Inflammatory macrophage treated with lipopolysaccharide for 1 hour (primary cell): ENCODE results near the gene TENT5C.

Experiments
- DNase-seq, 2 donors: peaks; one replicate each; pipeline ENCODE4 v3.0.0-alpha.2; 2020 to 2022

The TENT5C gene

DNA sequence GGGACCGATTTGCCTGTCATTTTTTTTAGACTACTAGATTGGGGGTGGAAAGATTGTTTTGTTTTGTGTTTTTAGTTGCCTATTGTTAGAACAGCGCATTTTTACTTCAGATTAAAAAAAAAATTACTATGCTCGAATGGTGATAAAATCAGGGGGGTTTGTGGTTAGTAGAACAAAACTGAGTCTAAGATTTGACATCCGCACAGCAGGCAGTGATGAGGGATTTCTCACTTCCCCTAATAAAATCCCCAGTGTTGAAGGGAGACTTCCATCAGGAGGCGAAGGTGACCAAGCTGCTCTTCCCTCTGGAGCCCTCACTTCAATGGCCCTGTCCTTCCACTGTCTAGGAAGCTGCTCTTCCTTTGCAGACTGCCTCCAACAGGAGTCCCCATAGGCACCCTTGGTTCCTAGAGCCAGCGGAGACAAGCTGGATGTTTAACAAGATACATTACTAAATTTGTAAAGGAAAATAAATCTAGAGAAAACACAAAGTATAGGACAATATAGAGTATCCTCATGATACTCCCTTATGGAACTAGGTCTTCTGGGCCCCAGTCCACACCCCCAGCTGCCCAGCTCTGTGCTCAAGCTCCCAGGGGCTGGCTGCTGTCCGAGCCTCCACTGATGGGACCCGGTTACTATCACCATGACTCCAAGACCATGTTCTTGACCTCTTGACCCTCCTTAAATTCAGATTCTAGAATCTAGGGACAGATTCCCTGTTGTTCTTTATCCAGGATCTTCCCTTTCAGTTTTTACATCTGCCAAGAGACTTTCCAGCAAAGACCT is 31.0 kb downstream of the TENT5C start:
- DNase-seq: peak in 1 of 2 donors; percentile 10

DNA sequence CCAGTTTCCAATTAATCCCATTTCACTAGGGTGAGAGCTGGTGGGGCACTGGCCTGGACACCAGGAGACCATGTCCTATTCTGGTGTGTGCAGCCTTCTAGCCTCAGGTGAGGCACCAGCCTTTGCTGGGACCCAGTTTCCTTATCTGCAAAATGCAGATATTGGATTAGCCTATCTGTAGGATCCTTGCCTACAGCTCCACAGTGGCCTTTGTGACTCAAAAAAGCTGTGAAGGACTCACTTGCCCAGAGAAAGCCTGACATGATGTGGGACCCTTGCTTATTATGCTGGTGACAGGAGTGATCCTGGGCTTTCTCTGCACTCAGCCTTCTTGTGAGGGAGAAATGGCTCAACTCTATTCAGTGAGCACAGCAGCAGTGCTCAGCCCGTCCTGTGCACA is 32.3 kb downstream of the TENT5C start:
- DNase-seq: no peak

DNA sequence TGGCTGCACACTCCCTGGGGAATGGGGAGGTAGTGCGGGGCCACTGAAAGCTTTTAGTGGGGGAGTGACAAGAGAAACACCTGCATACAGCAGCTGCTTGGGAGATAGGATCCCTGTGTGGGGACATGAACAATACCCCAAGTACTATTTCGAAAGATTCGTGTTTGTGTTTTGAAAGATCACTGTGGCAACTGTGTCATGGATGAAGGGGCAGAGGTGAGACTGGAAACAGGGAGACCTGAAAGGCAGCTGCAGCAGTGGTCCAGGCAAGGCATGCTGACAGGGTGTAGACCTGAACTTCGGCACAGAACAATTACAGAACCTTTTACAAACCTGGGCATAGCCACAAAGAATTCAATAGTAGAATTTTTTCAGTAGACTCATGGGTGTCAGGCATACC is 32.9 kb downstream of the TENT5C start:
- no peak for DNase-seq

DNA sequence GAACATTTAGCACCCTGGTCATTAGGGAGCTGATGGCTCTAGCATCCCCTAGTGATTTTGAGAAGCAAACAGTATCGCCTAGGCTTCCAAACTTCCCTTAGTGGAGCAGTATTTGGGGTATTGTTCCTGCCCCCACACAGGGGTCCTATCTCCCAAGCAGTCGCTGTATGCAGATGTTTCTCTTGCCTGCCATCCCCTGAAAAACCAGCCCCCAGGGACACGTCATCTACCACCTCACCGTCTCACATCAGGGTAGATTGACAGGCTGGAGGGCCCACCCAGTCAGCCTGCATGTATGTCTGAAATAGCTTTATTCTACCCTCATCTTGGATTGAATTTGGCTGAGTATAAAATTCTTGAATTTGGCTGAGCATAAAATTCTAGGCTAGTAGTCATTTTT is 33.9 kb downstream of the TENT5C start:
- no peak for DNase-seq

DNA sequence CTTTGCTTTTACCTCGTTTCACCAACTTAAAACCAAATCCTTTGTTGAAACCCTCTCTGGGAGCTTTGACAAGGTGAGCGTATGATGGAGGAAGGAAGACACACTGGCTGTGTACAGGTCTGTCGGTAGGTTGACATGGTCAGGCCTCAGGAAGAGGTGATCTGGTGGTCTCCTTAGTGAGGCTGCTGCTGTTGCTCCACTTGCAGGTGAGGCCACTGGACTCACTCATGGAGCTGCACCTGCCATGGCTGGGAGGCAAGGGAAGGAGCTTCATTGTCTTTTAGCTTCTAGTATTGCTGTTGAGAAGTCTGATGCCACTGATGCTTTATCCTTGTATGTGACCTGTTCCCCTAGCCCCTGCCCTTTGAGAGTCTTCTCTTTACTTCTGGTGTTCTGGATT is 35.7 kb downstream of the TENT5C start:
- DNase-seq: no peak

DNA sequence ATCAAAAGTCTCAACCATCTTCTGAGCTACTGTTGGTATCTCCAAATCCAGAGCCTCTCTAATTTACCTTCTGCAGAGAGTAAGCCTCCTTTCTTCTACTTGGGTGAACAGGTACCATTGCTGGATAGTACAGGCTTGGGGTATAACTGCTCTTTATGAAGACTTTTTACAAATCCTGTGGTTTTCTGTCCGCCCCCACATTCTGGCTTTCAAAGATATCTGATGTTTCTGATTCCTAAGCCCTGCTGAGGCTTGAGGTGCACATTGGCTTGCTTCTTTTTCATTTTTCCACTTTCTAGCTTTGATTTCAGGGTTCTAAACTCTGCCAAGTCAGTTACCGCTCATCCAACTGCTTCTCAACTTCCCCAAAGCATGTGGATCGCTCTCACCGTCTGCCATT is 37.1 kb downstream of the TENT5C start:
- no peak for DNase-seq

DNA sequence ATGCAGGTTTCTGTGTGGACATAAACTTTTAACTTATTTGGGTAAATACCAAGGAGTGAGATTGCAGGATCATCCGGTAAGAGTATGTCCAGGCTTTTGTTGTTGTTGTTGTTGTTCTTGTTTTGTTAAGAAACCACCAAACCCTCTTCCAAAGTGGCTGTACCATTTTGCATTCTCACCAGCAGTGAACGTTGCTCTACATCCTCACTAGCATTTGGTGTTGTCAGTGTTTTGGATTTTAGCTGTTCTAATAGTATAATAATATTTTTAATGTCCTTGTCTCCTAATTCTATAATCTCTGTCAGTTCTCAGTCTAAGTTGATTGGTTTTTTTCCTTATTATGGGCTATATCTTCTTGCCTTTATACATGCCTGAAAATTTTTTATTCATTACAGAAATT is 37.8 kb downstream of the TENT5C start:
- DNase-seq: no peak

DNA sequence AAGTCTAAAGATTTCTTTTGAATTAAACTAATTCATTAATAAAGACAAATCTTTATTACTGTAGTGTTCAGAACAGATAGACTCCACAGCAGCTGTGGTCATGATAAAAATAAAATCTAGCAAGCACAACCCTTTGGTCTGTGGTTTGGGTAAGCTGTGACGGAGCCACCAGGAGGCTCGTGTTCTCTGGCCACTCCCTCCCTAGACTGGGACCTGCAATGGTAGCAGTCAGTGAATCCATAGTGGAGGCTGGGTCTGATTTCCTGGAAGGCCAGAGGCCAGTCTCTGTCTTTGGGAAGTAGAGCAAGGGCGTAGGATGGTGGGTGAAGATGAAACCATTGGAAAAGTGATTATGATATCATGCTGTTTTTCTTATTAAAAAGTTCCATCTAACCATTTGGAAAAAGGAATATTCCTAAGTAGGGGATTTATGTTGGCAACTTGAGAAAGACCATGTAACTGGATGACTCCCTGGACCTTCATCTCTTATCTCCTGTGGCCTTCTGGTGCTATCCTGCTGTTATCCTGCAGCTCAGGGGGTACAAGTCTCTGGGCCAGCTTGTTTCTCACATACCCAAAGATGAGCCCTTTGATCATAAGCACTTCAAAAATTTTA is 39.0 kb downstream of the TENT5C start:
- no peak for DNase-seq

DNA sequence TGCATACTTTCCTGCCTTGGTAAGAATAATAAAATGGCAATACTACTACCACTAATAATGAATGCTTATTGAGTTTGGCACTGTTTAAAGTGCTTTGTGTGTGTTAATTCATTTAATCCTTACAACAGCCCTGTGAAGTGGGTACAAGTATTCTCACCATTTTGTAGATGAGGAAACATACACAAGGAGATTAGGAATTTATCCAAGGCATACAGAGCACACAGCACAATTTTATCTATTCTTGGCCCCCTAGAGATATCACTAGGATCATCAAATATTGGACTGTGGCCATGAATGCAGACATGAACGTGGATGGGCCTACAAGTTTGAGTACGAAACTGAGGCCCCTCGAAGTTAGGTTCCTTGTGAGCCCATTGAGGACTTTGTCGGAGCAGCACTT is 39.5 kb downstream of the TENT5C start:
- DNase-seq: no peak

DNA sequence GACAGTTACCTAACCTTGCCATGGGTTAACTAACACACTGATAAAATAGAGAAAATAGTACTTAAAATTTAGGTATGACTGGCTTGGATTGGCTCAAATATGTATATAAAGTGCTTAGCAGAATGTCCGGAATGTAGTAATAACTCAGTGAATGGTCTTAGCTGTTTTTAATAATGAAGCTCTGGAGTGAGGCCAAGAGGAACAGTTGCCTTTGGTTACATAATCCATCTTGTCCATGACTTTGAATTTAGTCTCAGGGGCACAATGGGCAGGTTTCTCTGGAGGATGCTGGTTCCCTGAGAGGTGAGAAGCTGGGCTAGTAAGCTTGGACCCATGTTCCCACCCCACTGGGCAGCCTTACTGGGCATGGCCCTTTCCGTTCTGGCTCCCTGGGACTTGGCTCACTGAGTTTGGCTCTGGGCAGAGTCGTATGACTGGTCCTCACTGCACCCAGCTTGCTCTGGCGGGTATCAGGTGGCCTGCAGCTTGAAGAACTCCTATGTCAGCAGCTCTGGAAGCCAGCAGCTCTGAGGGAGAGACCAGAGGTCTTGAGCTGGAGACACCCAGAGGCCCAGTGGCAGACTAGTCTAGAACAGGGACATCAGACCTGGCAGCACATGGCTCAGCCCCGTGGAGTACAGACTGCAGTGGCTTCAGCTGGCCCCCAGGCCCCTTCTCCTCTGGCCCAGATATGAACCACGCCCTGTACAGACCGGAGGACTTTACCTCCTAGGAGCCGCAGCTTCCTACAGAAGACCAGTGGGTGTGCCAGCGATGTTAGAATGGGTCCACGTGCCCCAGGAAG is 40.4 kb downstream of the TENT5C start:
- peak; percentile 5 to 12 for DNase-seq

DNA sequence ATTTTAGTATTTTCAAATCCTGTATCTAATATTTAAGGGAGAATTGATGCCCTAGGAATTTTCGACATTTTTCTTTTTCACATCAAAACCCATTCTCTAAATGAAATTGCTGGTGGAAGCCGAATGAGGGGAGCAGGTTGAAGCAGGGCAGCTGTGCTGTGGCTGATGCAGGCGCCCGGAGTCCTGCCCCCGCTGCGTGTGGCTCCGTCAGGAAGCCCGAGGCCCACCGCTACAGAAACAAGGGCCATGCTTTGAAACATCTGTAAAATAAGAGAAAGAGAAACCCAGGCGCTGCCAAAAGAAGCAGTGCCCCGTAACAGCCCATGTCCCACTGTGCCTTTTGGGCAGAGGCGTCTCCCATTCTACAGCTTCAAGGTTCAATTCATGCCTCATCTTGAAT is 41.1 kb downstream of the TENT5C start:
- no peak for DNase-seq

DNA sequence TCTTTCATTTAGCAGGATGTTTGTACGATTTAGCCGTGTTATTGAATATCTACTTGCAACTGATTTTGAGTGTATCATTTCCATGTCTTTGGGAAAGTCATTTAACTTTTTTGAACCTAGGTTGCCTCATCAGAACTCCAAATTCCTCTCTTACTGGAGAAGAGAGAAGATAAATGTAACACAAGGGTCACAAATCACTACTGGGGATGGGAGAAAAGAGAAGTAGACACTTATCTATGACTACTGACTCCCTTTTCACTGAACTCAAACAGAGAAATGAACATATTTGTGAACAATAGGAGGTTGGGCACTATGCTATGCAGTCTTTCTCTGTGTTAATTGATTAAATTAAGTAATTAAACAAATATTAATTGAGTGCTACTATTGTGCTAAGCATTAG is 42.2 kb downstream of the TENT5C start:
- no peak for DNase-seq

DNA sequence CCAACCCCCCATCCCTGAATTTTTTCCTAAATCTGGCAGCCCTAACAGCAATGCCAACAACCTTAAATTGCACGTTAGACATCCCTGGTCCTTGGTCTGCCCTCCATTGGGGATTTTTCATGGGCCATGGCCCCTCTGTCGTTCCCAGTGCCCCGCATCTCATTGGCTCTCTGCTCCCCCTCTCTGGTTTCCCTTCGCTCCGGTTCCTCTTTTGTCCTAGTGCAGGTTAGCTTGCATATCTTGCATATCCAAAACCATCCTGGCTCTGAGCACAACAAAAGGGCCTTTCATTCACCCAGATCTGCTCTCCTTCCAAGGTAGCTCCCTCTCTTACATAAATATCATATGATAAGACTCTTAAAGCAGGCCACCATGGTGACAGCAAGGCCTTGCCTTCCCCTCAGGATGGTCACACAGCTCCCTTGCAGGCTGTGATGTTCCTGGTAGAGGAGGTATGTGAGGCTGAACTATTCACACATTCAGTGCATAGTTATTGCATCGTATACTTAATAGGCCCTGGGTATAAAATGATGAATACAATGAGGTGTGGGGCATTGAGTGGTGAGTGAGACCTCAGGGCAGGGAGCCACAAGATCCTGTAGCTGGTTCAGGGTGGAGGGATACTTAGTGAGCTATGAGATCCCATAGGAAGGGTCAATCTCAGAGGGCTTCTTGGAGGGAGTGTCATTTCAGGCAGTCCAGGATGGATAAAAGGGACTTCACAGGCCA is 45.2 kb downstream of the TENT5C start:
- no peak for DNase-seq

DNA sequence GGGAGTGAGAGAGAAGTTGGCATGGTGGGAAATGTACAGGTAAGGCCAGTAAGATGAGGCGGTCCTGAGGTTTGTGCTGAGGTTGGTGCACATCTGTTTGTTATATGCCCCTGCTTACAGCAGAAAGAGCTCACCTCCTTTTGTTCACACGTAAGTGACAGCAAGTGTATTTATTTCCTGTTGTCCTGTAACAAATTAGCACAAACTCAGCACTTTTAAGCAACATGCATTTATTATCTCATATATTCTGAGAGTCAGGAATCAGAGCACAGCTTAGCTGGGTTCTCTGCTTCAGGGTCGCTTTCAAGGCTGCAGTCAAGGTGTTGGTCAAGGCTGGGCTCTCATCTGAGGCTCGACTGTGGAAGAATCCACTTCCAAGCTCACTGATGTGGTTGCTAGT is 45.8 kb downstream of the TENT5C start:
- no peak for DNase-seq

DNA sequence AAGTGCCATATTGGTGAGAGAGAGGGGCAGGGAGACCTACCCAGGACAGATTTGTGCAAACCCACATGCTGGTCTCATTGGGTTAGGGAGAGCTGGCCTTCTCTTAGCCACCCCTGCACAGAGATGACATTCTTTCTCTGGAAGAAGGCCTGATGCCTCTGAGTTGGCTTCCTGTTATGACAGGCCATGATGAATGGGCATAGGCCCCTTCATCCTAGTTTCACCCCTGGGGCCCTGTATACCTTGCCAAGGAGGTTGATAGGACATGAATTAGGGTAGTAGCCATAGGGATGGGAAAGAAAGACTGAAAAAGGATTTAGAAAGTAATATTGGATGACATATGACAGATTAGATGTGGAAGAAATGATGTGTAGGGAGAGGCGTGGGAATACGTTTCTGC is 46.6 kb downstream of the TENT5C start:
- no peak for DNase-seq

DNA sequence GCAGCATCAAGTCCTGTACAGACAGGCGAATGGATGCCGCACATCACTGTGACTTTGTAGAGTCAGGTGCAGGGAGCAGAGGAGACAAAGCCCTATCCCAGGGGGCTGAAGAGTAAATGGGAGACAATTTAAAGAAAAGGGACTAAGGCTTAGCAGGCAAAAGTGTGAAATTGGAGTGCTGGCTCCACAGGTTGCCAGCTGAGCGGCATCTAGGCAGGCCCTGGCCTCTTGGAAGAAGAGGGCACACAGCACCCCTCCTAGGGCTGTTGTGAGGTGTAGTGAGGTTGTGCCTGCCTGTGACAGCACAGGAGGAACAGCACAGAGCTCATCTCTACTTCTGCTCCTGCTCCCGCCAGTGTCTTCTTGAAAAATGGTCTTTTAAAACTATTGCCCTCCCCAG is 47.3 kb downstream of the TENT5C start:
- DNase-seq: no peak

DNA sequence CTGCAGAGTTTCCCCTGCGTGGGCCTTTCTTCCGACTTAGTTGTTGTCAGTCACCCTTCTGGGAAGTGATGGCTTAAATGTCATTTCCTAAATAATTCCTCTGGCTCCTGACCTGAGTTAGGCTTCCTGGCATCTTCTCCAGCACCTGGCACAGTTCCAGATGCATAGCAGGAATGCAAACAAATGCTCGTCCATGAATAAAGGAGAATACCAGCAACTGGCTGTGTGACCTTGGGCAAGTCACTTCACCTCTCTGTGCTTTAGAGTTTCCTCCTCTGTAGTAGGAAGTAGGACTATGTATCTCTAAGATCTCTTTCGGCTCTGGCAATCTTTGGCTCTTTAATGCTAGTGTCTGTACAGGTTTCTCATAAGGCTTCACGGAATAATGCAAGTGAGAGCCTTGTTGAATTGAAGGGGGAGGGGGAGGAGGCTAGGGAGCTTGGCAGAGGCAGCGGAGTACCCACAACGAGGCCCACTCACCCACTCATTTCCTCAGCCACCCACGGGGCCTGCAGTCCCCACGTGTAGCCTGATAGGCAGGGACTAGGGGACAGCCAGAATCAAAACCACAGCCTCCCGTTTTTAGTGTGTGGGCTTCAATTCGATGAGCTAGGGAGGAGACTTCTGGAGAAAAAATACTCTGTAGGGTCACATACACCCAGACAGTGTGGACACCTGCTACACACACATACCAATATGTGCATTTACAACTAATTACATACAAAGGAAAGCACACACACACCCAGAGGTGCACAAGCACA is 48.1 kb downstream of the TENT5C start:
- no peak for DNase-seq

DNA sequence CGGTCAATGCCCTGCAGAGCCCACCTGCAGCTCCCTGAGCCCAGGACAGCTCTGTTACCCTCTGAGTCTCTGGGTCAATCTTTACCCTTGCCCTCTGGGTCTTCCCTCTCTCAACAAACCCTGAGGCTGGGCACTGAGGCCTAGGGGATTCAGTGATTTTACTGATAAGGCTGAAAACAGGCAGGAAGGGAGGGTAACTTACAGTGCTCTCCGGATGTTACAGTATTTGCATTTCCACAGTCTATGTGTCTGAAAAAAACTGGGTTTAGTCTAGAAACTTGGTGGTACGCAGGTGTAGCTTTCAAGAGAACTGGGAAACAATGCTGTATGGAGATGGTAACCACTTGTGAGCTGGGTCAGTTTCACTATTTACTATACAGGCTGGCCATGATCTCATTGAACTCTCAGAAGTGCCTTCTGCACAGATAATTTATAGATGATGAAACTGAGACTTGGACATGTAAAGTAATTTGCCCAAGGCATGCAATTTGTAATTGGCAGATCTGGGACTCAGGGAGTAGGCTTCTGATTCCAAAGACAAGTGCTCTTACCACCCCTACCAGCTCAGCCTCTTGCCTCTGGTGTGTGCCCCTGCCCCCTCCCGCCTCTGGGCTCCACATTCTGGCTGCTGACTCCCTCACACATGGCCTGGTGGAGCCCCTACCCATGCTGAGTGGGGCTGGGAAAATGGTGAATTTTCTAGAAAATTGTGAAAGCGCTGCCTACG is 48.8 kb downstream of the TENT5C start:
- no peak for DNase-seq

DNA sequence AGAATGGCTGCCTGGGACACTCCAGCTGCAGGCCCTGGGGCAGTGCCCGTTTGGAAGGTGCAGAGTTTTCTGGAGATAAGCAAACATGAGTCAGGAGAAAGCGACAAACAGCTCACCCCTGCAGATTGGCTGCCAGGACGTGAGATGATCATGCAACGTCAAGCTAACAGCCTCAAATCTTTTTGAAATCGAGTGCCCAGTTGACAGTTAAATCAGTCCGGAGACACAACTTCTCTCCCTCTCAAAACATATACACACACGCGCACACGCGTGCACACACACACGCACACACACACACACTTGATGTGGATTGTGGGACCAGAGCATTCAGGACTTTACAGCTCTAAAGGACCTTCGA is 49.4 kb downstream of the TENT5C start:
- DNase-seq: no peak

DNA sequence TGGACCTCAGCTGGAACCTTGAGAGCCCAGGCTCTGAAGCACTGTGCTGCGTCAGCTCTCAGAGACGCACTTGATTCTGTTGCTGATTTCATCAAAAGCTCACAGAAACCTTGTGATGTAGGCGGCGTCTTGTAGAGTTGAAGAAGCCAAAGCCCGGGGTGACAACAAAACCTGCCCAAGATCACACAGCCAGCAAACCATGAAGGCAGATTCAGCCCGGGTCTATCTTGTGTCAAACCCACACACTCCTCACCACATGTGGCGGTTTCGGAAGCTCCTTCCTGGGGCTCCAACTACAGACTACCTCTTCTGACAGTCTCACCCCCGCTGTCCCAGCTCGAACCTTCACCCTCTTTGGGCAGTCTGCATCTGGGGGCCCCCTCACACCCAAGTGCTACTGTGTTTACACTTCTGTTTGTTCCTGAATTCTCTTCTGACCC is 50.4 kb downstream of the TENT5C start:
- no peak for DNase-seq

DNA sequence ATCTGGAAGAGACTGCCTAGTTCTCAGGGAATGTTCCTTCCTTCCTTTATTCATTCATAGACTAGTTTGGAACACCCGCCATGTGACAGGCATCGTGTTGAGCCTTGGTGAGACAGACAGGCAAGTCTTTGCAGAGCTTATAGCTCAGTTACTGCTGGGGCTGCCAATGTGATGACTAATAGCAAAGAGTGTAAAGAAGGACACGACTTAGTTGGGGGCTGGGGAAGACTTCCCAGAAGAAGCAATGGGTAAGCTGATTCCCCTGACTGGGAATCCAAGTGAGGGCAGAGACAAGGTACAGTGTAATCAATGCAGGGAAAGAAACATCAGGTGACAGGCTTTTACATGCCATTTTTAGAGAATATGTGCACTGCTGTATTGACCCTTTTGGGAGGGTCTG is 51.2 kb downstream of the TENT5C start:
- no peak for DNase-seq
